ENCODE data around the gene ZNFX1.
"Not testable (repeated sequence)": the region's sequence is repeated elsewhere in the genome, so short reads cannot be mapped to it uniquely, and the experiment has no call there.

ZNFX1 gene

GRCh38 chr20:49278036-49278817 is at the start of gene ZNFX1:
TSS of gene ZNFX1 (minus strand) at chr20:49278057. CDS start at chr20:49275839, 2,218 bp downstream.
- Histone ChIP-seq H3K36me3 (ENCODE audit: control insufficient read depth, insufficient read depth, low read length) (peaks cover 37% of the 10 kb centered on the region), H3K9me3 (ENCODE audit: control insufficient read depth, low read length) (peaks cover 33% of the 10 kb centered on the region), H3K4me1 (ENCODE audit: control insufficient read depth, insufficient read depth, low read length) (peaks cover 19% of the 10 kb centered on the region), H3K4me3 (ENCODE audit: low read length) (peak within 1 kb of the TSS; percentile 97), H3K27me3 (ENCODE audit: control insufficient read depth, insufficient read depth, low read length) (no peaks in the 10 kb centered on the region), H3K9ac (ENCODE audit: low read length) (peak within 1 kb of the TSS; percentile 96)

GRCh38 chr20:49326026-49326425 is 48.2 kb upstream of the ZNFX1 start:
- Histone ChIP-seq H3K4me1 (ENCODE audit: control insufficient read depth, insufficient read depth, low read length) (peaks cover 6% of the 10 kb centered on the region), H3K4me3 (ENCODE audit: low read length) (no peak overlapping the region), H3K27me3 (ENCODE audit: control insufficient read depth, insufficient read depth, low read length) (peaks cover 4% of the 10 kb centered on the region), H3K36me3 (ENCODE audit: control insufficient read depth, insufficient read depth, low read length) (no peaks in the 10 kb centered on the region), H3K9ac (ENCODE audit: low read length) (no peak overlapping the region), H3K9me3 (ENCODE audit: control insufficient read depth, low read length) (no peaks in the 10 kb centered on the region)

- Histone ChIP-seq H3K27me3 (ENCODE audit: control insufficient read depth, insufficient read depth, low read length) (peaks cover 20% of the 10 kb centered on the region), H3K36me3 (ENCODE audit: control insufficient read depth, insufficient read depth, low read length) (no peaks in the 10 kb centered on the region), H3K4me1 (ENCODE audit: control insufficient read depth, insufficient read depth, low read length) (peaks cover 6% of the 10 kb centered on the region), H3K9me3 (ENCODE audit: control insufficient read depth, low read length) (no peaks in the 10 kb centered on the region), H3K9ac (ENCODE audit: low read length) (no peak overlapping the region), H3K4me3 (ENCODE audit: low read length) (no peak overlapping the region)
These were observed 46.4 kb upstream of the ZNFX1 start for GRCh38 chr20:49324306-49324705.

DNA sequence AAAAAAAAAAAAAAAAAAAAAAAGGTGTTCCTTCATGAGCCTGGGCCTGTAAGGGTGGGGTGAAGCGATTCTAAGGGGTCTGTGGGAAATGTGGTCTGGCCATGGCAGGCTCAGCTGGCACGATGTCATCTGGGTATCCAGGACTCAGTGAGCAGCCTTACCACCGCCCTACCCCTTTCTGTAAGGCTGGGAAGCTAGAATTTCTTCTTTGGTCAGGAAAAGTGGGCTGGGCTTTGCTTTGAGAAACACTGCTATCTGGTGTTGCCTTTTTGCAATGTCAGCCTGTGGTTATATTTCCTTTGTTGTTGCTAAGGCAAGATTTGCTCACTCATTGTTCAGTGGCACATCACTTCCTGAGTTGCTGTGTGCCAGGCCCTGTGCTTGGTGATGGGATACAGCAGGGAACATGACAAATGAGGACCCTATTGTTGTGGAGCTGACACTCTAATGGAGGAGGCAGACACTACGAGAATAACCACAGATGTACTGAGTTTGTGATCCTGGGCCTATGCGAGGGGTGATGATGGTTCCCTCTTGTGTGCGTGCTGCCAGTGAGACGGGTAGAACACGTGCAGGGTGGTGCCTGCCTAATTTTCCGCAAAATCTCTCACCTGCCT is 45.9 kb upstream of the ZNFX1 start:
- H3K9me3 ChIP-seq (ENCODE audit: control insufficient read depth, low read length): no peaks in the 10 kb centered on the region
- H3K36me3 ChIP-seq (ENCODE audit: control insufficient read depth, insufficient read depth, low read length): no peaks in the 10 kb centered on the region
- H3K27me3 ChIP-seq (ENCODE audit: control insufficient read depth, insufficient read depth, low read length): peaks cover 26% of the 10 kb centered on the region
- H3K4me1 ChIP-seq (ENCODE audit: control insufficient read depth, insufficient read depth, low read length): peaks cover 6% of the 10 kb centered on the region
- no peak overlapping the region for H3K9ac ChIP-seq (ENCODE audit: low read length)
- no peak overlapping the region for H3K4me3 ChIP-seq (ENCODE audit: low read length)

GRCh38 chr20:49320460-49320859 is 42.6 kb upstream of the ZNFX1 start:
- no peaks in the 10 kb centered on the region for H3K9me3 ChIP-seq (ENCODE audit: control insufficient read depth, low read length)
- no peaks in the 10 kb centered on the region for H3K36me3 ChIP-seq (ENCODE audit: control insufficient read depth, insufficient read depth, low read length)
- H3K9ac ChIP-seq (ENCODE audit: low read length): no peak overlapping the region
- H3K27me3 ChIP-seq (ENCODE audit: control insufficient read depth, insufficient read depth, low read length): peaks cover 46% of the 10 kb centered on the region
- H3K4me3 ChIP-seq (ENCODE audit: low read length): no peak overlapping the region
- peaks cover 6% of the 10 kb centered on the region for H3K4me1 ChIP-seq (ENCODE audit: control insufficient read depth, insufficient read depth, low read length)

DNA sequence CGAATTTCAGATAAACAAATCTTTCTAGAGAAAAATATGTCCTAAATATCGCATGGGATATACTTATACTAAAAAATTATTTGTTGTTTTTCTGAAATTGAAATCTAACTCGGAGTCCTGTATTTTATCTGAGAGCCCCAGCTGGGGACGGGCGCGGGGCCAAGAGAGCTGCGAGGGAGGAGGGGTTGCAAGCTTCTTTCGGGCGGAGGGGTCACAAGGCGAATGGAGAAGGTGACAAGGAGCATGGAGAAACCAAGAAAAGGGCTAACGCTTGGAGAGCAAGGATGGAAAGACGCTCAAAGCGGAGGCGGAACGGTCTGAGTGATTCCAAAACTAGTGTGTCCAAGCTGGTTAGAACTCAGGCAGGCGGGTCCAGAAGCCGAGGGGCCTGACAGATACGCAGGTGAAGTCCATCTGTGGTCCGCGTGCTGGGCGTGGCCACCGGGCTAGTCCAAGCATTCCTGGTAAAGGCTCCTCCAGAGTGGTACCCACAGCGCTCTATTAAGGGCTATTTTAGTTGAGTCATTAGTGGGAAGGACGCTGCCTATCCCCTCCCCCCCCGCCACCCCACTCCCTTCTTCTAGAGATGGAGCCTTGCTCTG is 41.5 kb upstream of the ZNFX1 start:
- H3K9ac ChIP-seq (ENCODE audit: low read length): no peak overlapping the region
- H3K36me3 ChIP-seq (ENCODE audit: control insufficient read depth, insufficient read depth, low read length): no peaks in the 10 kb centered on the region
- peaks cover 46% of the 10 kb centered on the region for H3K27me3 ChIP-seq (ENCODE audit: control insufficient read depth, insufficient read depth, low read length)
- peaks cover 6% of the 10 kb centered on the region for H3K4me1 ChIP-seq (ENCODE audit: control insufficient read depth, insufficient read depth, low read length)
- no peak overlapping the region for H3K4me3 ChIP-seq (ENCODE audit: low read length)
- H3K9me3 ChIP-seq (ENCODE audit: control insufficient read depth, low read length): no peaks in the 10 kb centered on the region

DNA sequence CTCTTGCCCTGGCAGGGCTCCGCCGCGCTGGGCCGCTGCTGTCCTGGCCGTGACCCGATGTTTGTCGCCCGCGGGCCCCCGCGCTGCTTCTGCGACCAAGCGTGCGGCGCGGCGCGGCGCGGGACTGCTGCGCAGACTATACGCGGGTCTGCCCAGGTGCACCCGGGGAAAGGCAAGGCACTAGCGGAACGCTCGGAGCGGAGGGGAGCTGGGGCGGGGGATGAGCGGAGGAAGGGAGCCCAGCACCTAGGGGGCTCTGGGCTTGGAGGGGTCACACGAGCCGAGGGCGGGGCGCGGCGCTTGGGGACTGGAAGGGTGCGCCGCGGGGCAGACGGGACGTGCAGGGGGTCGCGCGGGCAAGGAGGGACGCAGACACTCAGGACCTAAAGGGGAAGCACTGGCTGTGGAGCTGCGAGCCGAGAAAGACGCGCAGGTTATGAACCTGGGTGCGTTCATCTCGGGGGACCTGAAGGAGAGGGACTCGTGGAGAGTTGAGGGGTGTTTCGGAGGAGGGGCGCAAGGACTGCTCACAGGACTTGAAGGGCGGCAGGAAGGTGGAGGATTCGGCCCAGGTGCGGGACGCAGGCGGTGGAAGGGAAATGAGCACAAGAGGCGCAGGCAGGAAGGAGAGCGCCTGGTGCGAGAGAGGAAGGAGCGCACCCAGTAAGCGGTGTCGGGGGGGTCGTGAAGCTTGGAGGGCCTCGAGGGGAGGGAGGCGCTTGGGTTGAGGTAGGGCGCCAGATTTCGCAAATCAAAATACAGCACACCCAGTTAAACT is 40.8 kb upstream of the ZNFX1 start:
- Histone ChIP-seq H3K4me3 (ENCODE audit: low read length) (no peak overlapping the region), H3K36me3 (ENCODE audit: control insufficient read depth, insufficient read depth, low read length) (no peaks in the 10 kb centered on the region), H3K9ac (ENCODE audit: low read length) (no peak overlapping the region), H3K27me3 (ENCODE audit: control insufficient read depth, insufficient read depth, low read length) (peaks cover 46% of the 10 kb centered on the region), H3K4me1 (ENCODE audit: control insufficient read depth, insufficient read depth, low read length) (peaks cover 2% of the 10 kb centered on the region), H3K9me3 (ENCODE audit: control insufficient read depth, low read length) (no peaks in the 10 kb centered on the region)

- peaks cover 46% of the 10 kb centered on the region for H3K27me3 ChIP-seq (ENCODE audit: control insufficient read depth, insufficient read depth, low read length)
- no peaks in the 10 kb centered on the region for H3K4me1 ChIP-seq (ENCODE audit: control insufficient read depth, insufficient read depth, low read length)
- no peaks in the 10 kb centered on the region for H3K9me3 ChIP-seq (ENCODE audit: control insufficient read depth, low read length)
- H3K4me3 ChIP-seq (ENCODE audit: low read length): no peak overlapping the region
- H3K36me3 ChIP-seq (ENCODE audit: control insufficient read depth, insufficient read depth, low read length): no peaks in the 10 kb centered on the region
- no peak overlapping the region for H3K9ac ChIP-seq (ENCODE audit: low read length)
These were observed 40.2 kb upstream of the ZNFX1 start for GRCh38 chr20:49318091-49318429.

DNA sequence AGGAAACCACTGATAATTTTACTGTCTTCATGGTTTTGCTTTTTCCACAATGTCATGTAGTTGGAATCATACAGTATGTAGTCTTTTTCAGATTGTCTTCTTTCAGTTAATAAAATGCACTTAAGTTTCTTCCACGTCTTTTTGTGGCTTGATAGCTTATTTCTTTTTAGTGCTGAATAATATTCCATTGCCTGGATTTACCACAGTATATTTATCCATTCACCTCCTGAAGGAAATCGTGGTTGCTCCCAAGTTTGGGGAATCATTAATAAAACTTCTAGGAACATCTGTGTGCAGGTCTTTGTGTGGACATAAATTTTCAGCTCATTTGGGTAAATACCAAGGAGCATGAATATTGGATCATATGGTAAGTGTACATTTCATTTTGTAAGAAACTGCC is 38.8 kb upstream of the ZNFX1 start:
- no peaks in the 10 kb centered on the region for H3K4me1 ChIP-seq (ENCODE audit: control insufficient read depth, insufficient read depth, low read length)
- H3K4me3 ChIP-seq (ENCODE audit: low read length): no peak overlapping the region
- no peaks in the 10 kb centered on the region for H3K36me3 ChIP-seq (ENCODE audit: control insufficient read depth, insufficient read depth, low read length)
- peaks cover 46% of the 10 kb centered on the region for H3K27me3 ChIP-seq (ENCODE audit: control insufficient read depth, insufficient read depth, low read length)
- no peak overlapping the region for H3K9ac ChIP-seq (ENCODE audit: low read length)
- no peaks in the 10 kb centered on the region for H3K9me3 ChIP-seq (ENCODE audit: control insufficient read depth, low read length)

GRCh38 chr20:49315580-49315979 is 37.7 kb upstream of the ZNFX1 start:
- Histone ChIP-seq H3K27me3 (ENCODE audit: control insufficient read depth, insufficient read depth, low read length) (peaks cover 37% of the 10 kb centered on the region), H3K36me3 (ENCODE audit: control insufficient read depth, insufficient read depth, low read length) (no peaks in the 10 kb centered on the region), H3K9me3 (ENCODE audit: control insufficient read depth, low read length) (no peaks in the 10 kb centered on the region), H3K4me3 (ENCODE audit: low read length) (no peak overlapping the region), H3K9ac (ENCODE audit: low read length) (no peak overlapping the region), H3K4me1 (ENCODE audit: control insufficient read depth, insufficient read depth, low read length) (no peaks in the 10 kb centered on the region)

DNA sequence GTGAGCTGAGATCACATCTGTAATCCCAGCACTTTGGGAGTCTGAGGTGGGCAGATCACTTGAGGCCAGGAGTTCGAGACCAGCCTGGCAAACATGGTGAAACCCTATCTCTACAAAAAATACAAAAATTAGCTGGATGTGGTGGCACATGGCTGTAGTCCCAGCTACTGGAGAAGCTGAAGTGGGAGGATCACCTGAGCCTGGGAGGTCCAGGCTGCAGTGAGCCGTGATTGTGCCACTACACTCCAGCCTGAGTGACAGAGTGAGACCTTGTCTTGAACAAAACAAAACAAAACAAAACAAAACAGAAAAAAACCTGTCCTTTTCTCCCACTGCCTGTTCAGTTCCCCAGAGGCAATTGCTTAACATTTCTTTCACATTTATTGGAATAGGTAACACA is 36.2 kb upstream of the ZNFX1 start:
- H3K4me1 ChIP-seq (ENCODE audit: control insufficient read depth, insufficient read depth, low read length); H3K4me3 ChIP-seq (ENCODE audit: low read length); H3K9ac ChIP-seq (ENCODE audit: low read length); H3K36me3 ChIP-seq (ENCODE audit: control insufficient read depth, insufficient read depth, low read length); H3K9me3 ChIP-seq (ENCODE audit: control insufficient read depth, low read length): not testable (repeated sequence)
- H3K27me3 ChIP-seq (ENCODE audit: control insufficient read depth, insufficient read depth, low read length): peaks cover 23% of the 10 kb centered on the region

DNA sequence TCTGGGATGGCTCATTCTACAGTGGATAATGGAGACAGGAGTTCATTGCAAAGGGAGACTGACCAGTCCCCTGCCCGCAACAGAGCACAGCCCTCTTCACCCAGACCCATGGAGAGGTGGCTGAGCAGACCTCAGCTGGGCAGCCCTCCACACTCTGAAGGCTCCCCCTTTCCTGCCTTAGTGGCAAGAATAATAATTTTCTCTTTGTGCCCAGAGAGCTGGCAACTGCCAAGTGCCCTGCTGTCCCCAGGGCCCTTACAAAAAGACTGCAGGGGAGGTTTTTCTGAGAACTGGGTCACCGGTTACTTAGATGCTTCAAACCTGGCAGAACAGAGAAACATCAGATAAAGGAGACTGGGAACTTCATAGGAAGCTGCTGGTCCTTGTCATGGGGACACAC is 35.4 kb upstream of the ZNFX1 start:
- Histone ChIP-seq H3K4me3 (ENCODE audit: low read length) (no peak overlapping the region), H3K9me3 (ENCODE audit: control insufficient read depth, low read length) (no peaks in the 10 kb centered on the region), H3K4me1 (ENCODE audit: control insufficient read depth, insufficient read depth, low read length) (no peaks in the 10 kb centered on the region), H3K27me3 (ENCODE audit: control insufficient read depth, insufficient read depth, low read length) (peaks cover 15% of the 10 kb centered on the region), H3K36me3 (ENCODE audit: control insufficient read depth, insufficient read depth, low read length) (no peaks in the 10 kb centered on the region), H3K9ac (ENCODE audit: low read length) (no peak overlapping the region)

Data from mucosa of stomach (tissue), 1 donor.